ENCODE measurements around the gene ZNF521.

Gene ZNF521

DNA sequence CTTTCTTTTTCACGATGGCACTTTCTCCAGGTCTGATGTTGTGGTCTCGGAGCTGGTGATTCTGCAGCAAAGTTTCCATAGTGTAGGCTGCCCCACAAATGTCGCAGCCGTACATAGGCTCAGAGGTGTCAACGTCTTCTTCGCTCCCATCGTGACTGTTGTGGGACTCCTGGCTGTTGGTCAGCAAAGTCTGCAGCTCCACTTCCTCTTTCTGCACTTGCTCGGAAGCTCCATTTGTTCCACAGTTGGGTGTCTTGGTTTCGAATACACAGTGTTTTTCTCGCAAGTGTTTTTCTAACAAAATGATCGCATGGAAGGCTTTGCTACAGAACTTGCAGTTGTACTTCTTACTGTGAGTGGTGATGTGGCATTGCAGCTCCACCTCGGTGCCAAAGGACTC, 126.8 kb downstream of the ZNF521 start:
- TF ChIP-seq CTCF (IDR thresholded peaks at IDR 0.05; ENCODE audit: insufficient read depth, low read depth, low read length, missing control alignments): no peak
- no peak for DNase-seq (ENCODE audit: low read depth)
- no peak overlapping the region for H3K4me3 ChIP-seq (ENCODE audit: low read length)

- no peak for DNase-seq (ENCODE audit: low read depth)
- no peak overlapping the region for H3K4me3 ChIP-seq (ENCODE audit: low read length)
- TF ChIP-seq CTCF (IDR thresholded peaks at IDR 0.05; ENCODE audit: insufficient read depth, low read depth, low read length, missing control alignments): no peak
Observed at GRCh38 chr18:25223899-25224886, 127.8 kb downstream of the ZNF521 start.

DNA sequence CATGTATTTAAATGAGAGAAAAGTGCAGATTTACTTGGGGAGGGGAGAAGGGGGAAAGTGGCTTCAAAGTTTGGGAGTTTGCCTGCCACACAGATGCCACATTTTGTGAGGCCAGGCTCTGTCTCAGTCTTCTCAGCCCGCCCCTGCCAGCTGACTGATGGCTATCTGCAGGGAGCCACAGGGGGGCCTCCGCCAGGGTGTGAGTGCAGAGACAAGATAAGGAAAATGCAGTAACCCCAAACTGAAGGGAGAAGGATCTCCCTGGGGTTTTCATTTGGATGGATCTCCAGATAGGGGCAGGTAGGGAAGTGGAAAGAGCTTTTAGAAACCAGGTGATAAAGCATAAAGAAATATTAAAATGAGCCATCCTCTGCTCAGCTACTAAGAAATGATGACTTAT, 128.8 kb downstream of the ZNF521 start:
- no peak for DNase-seq (ENCODE audit: low read depth)
- no peak overlapping the region for H3K4me3 ChIP-seq (ENCODE audit: low read length)
- no peak for TF ChIP-seq CTCF (IDR thresholded peaks at IDR 0.05; ENCODE audit: insufficient read depth, low read depth, low read length, missing control alignments)

DNA sequence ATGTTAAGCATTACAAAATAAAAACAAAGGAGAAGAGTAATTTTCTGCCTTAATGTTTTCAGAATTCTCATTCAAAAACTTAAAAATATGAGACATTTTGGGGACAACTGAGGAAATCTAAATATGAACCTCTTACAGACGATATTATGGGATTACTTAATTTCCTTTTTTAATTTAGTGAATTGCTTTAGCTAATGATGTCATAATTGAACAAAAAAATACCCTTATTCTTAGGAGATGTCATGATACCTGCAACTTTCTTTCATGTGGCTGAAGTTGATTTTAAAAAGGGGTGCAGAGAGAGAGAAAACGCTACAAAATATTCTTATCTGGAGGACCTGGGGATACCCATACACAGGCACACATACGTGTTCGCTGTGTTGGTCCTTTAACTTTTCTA, 129.3 kb downstream of the ZNF521 start:
- TF ChIP-seq CTCF (IDR thresholded peaks at IDR 0.05; ENCODE audit: insufficient read depth, low read depth, low read length, missing control alignments): no peak
- DNase-seq (ENCODE audit: low read depth): no peak

GRCh38 chr18:25210622-25211021, 141.3 kb downstream of the ZNF521 start:
- DNase-seq (ENCODE audit: low read depth): no peak
- no peak overlapping the region for H3K4me3 ChIP-seq (ENCODE audit: low read length)
- TF ChIP-seq CTCF (IDR thresholded peaks at IDR 0.05; ENCODE audit: insufficient read depth, low read depth, low read length, missing control alignments): no peak

More for the DNA sequence above, 129.3 kb downstream of the ZNF521 start:
- H3K4me3 ChIP-seq (ENCODE audit: low read length): no peak overlapping the region

GRCh38 chr18:25192065-25192464, 159.9 kb downstream of the ZNF521 start:
- no peak for TF ChIP-seq CTCF (IDR thresholded peaks at IDR 0.05; ENCODE audit: insufficient read depth, low read depth, low read length, missing control alignments)
- no peak for DNase-seq (ENCODE audit: low read depth)
- no peak overlapping the region for H3K4me3 ChIP-seq (ENCODE audit: low read length)

Measured in epithelial cell of esophagus (primary cell).